Lower leg skin (tissue), 3 donors: ENCODE measurements around the gene CYP19A1.

Experiments
- CTCF ChIP-seq, 3 donors: fragments of 450-650 bp; IDR thresholded peaks; one replicate each; pipeline ENCODE4 v1.5.1; 2016; ENCODE audit warnings: antibody characterized with exemption in 3 of 3, mild to moderate bottlenecking in 3 of 3, moderate library complexity in 2 of 3
- POLR2A ChIP-seq, 2 donors: fragments of 450-650 bp; IDR thresholded peaks; one replicate each; pipeline ENCODE4 v1.6.1; 2016 to 2017; ENCODE audit warnings: antibody characterized with exemption in 2 of 2, mild to moderate bottlenecking in 1 of 2, moderate library complexity in 1 of 2

GRCh38 chr15:51356983-51357382 is 18.6 kb upstream of the CYP19A1 start:
- TF ChIP-seq POLR2A (IDR thresholded peaks at IDR 0.05) = no peak
- TF ChIP-seq CTCF (IDR thresholded peaks at IDR 0.05) = no peak
